Hematopoietic multipotent progenitor cell treated with erythropoietin and hydrocortisone succinate and interleukin-3 and kit ligand, for 8 days (in vitro differentiated cells): Measurements from ENCODE around the gene RASGRP2.
A peak's percentile ranks its signal among the peaks of the same experiment; 100 is the strongest.

Source experiments
- DNase-seq: peaks from one replicate; pipeline ENCODE4 v3.0.0-alpha.2; 2015

The RASGRP2 gene

DNA sequence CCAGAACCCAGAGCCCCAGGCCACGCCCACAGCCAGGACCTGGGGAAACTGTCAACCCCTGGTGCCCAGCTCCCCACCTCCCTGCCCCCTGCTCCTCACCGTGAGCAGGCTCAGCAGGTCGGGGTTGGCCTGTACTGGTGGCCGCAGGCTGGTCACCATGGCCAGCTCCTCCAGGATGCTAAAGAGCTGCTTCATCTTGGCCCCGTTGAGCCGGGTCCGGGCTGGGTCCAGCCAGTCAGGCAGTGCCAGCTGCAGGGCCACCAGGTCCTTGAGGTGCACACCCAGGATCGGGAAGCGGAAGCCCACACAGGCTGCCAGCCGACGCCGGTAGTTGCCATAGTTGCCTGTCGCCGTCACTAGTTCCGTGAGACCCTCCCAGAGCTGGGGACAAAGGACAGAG, 7.3 kb downstream of the RASGRP2 start:
- DNase-seq, result no peak

DNA sequence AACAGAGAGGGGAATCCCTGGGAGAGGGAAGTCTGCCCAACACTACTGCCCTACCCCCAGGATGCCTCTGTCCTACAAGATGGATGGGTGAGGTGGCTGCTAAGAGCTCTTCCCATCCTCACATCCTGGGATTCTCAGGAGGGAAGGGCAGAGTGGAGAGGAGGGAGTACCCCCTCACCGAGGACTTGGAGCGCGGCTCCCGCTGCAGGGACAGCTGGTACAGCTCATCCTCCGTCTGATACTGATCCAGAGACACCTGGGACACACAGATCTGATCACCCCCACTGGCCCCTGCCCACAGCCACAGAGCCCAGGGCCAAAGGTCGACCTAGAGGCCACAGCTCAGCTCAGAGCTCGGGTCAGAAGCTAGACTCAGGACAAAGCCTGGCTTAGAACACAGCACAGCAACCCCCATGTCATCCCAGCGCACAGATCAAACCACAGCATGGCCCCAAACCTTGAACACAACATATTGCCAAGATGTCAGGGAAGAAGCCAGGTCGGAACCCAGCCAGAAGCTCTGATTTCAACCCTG, 8.2 kb downstream of the RASGRP2 start:
- no peak for DNase-seq

DNA sequence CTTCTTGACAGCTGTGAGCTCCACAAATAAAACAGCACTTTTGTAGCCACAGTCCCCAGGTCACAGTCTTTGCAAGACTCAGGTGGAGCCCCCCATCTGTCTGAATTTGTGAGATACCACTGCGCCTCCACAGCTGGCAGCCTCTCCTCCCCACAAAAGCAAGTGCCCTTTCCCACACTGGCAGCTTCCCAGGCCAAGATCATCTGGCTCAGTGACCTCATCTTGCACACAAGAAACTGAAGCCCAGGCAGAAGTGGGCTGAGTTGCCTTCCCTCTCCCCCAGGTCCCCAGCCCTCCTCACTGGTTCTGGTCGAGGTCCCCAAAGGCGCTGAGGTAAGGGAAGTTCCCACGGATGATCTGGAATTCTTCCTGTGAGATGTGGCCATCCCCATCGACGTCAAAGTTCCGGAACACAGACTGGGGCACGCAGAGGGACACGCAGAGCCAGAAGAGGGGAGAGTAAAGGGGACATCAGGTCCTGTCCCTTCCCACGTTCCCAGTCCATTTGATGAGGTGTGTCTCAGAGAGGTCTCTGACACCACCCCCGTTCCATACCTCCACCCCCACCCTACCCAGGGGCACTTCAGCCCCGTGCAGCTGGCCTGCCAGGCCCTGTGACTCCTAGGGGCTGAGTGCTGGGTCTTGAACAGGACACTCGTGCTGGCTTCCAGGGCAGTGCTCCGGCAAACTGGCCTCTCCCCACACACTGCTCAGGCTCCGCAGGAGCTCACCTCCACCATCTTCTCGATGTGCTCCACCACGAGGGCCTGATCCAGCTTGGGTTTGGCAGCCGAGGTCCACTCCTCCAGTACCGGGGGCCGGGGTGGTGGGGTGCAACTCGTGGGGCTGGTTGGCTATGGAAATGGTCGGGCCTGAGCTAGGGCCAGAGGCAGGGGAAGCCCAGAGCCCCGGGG, 8.9 kb downstream of the RASGRP2 start:
- no peak for DNase-seq

GRCh38 chr11:64731601-64732000, 12.3 kb downstream of the RASGRP2 start:
- DNase-seq, result no peak

GRCh38 chr11:64729851-64730382, 14.0 kb downstream of the RASGRP2 start:
- no peak for DNase-seq

DNA sequence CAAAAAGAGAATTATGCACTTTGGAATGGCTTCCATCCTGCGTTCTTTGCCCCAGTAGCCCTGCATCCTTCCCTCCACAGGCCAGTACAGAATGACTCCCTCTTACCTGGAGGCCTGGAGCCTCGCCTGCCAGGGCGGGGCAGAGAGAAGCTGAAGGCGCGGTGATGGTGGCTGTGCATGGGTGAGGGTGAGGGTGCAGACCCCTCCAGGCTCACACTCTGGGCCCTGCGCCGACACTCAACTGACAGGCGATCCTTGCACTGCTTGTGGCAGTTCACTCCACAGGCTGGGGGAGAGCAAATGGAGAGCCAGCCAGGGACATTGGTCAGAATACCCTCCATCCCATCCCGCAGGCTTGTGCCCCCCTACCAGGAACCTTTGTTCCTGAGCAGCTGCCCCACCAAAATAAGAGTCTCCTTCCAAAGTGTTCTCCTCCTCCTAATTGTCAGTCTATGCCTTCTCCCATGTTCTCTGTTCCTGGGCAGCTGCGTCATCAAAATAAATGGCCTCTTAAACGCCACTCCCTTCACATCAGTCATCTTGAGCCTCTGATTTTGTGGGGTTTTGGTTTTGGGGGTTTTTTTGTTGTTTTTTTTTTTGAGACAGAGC, 15.1 kb downstream of the RASGRP2 start:
- DNase-seq, result no peak

DNA sequence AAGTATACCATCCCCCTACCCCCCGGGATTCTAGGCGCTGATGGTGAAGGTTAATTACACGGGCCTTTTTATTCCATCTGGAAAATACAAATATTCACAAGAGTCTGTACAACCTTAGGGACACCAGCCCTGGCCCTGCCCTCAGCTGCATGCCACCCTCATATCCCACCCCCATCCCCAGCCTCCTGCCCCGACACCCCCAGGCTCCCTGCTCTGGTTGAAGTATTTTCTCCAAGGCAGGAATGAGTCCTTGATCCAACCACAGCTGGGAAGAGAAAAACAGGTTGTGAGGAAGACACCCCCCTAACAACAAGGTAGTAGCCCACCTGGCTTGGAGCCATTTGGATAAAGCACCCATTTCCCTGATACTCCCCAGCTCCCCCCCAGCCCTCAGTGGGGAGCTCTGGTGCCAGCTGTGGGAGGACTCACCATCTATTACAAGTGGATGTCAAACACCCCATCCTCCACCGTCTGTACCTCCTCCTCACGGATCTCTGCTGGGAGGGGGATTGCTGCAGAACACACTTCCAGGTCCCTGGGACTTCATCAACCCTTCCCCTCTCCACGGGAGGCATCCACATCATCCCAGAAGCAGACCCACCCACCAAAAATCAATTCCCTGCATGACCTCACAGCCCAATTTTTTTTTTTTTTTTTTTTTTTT, 16.9 kb downstream of the RASGRP2 start:
- DNase-seq, result no peak

GRCh38 chr11:64726211-64726641, 17.7 kb downstream of the RASGRP2 start:
- no peak for DNase-seq

GRCh38 chr11:64724863-64725532, 18.9 kb downstream of the RASGRP2 start:
- no peak for DNase-seq

DNA sequence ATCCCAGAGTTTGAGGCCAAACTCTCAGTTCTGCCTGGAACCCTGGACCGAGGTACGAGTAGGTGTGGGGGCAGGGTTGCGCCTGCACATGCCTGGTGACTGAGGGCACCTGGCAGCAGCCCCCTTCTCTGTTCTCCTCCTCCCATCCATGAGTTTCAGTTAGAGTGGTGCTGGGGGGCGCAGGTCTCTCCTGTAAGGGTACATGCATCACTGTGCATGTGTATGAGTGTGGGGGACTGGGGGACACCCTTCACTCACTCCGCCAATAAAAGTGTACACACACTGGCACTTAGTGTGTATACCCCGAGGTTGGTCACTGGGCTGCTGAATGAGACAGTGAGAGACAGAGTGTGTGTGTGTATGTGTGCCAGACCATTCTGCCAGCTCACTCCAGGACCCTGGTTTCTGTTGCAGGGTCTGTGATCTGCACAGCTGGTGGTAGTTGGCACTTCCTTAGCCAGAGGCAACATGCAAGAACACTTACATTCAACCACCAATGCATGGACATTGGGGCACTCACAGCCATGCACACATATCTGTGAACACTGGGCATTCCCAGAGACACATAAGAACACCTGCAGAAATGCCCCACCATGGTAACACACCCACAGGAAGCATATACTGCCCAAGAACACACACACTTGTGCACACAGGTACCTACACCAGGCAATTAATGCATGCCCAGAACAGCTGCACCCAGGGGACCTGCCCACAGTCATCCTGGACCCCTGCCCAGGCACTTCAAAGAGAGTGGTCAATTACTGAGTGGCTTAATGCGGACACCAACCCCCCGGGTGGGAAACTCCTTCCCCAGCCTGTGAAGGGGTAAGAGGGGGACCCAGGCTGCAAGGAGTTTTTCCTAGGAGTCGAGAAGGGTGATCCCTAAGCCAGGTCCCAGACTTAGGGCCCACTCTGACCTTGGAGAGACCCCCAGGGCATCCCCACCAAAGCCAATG, 19.8 kb downstream of the RASGRP2 start:
- DNase-seq, result no peak

DNA sequence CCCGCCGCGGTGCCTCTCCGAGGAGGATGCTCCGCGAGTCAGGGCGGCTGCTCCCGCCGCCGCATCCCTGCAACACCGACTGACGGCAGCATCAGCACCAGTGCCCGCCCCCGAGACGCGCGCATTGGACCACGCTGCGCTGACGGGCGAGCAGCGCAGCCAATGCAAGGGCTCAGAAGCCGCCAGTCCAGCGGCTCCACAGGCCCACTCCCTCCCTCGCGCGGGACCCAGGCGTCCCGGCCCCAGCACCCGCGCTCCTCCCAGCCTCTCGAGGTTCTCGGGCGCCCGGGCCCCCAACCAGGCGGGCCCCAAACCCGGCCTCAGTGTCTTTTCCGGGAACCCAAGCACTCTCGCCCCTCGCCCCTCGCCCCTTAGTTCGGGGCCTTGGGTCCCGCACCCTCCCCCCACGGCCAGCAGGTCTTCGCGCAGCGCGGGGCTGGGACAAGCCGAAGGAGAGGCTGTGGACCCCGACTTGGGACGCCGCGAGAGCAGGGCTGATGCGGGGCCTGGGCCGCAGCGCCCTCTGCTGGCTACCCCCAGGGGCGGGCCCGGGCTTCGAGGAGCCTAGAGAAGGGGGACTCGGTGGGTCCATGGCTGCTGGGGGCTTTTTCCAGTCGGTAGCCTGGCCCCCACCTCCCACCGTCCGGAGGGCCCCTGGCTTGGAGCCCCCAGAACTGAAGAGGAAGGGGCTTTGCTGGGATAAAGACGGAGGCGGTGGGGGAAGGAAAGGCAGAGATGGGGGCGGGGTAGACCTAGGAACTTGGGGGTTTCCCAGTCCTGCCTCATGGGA, 20.6 kb downstream of the RASGRP2 start, which contains the start of gene NRXN2:
NRXN2 (minus strand) TSS at position 81 of the 790 bp plus-strand sequence. CDS start 9,498 bp downstream, outside the sequence.
- peak; percentile 67 for DNase-seq

- DNase-seq, result no peak
These were observed 21.5 kb downstream of the RASGRP2 start for GRCh38 chr11:64722141-64723065.

DNA sequence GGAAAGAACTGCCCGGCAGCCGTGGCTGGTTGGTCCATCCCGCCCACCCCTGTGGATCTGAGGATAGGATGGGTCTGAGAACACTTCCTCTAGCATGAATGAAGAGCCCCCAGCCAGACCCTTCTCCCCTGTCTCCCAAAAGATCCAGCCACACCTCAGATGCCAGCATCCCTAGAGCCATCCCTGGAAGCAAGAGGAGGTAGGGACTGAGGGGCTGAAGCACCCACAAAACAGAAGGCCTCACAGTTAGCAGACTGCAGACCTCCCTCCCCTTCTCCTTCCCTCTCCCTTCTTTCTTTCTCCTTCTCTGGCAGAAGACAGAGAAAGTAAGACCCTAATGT, 22.6 kb downstream of the RASGRP2 start:
- DNase-seq, result no peak

DNA sequence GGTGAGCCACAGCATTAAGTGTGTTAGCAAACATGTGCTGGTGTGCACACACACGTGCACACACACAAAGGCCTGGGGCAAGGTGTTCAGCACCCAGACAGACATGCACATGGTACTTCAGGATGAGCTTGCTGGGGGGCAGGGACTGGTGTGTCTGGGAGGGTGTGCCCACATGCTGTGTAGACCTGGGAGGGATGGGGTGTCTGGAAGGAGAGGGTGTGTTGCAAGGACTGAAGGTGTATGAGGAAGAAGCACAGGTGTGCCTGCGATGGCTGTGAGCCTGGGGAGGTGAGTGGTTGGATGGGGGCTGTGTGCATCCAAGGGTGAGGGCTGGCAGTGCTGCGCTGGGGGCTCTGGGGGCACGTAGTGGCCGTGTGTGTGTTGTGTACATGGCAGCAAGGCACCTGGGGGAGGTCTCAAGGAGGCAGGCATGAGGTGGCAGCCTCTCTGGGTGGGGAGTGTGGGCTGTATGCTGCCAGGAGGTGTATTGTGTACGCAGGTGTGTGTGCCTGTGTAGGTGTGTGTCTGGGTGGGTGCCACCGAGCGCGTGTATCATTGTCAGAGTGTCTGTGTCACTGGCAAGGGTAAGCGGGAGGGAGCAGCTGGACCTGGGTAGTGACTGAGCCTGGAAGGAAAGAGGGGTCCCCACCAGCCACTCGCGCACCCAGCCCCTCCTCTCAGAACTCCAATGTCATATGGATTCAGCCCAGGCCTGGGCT, 23.1 kb downstream of the RASGRP2 start:
- no peak for DNase-seq

DNA sequence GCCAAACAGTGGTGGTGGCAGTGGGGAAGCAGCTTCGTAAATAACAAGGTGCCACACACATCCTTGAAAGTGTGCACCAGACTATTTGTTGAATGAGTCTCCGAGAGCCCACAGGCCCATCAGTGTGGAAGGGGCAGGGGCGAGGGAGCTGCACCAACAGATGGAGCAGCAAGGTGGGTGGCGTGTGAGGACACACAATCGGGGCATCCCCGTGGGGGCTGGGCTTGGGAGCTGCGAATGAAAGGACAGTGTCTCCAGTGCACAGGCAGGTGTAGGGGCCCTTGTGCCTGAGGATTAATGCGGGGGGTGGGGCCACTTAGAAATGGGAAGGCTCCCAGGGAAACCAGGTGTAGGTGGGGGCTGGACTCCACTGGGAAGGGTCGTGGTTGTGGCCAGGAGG, 23.8 kb downstream of the RASGRP2 start:
- DNase-seq, result no peak

- DNase-seq, result no peak
These were observed 24.5 kb downstream of the RASGRP2 start for GRCh38 chr11:64719406-64719805.

- no peak for DNase-seq
These were observed 25.2 kb downstream of the RASGRP2 start for GRCh38 chr11:64718780-64719124.

- DNase-seq, result no peak
These were observed 25.7 kb downstream of the RASGRP2 start for GRCh38 chr11:64718084-64718779.
